Sigmoid colon (tissue), 4 donors: ENCODE measurements around the gene CSPG4.

Experiments used
- POLR2A ChIP-seq, 2 donors: fragments of 450-650 bp; IDR thresholded peaks; one replicate each; pipeline ENCODE4 v1.6.1; 2016; ENCODE audit warnings: antibody characterized with exemption in 2 of 2, mild to moderate bottlenecking in 2 of 2, moderate library complexity in 2 of 2
- POLR2AphosphoS5 ChIP-seq, 4 donors: sonication (generic); formaldehyde crosslinking; IDR thresholded peaks; one replicate each; pipeline ENCODE4 v1.6.1; 2017; ENCODE audit warnings: antibody characterized with exemption in 4 of 4
- TF ChIP-seq, protein P1 (sequence below), 4 experiments: fragments of 450-650 bp in 3 of 4; fragments of 200-600 bp in 1 of 4; IDR thresholded peaks; one replicate each; pipeline ENCODE4 v1.5.1; 2016 to 2019; ENCODE audit warnings: antibody characterized with exemption in 4 of 4, mild to moderate bottlenecking in 3 of 4, moderate library complexity in 2 of 4

DNA sequence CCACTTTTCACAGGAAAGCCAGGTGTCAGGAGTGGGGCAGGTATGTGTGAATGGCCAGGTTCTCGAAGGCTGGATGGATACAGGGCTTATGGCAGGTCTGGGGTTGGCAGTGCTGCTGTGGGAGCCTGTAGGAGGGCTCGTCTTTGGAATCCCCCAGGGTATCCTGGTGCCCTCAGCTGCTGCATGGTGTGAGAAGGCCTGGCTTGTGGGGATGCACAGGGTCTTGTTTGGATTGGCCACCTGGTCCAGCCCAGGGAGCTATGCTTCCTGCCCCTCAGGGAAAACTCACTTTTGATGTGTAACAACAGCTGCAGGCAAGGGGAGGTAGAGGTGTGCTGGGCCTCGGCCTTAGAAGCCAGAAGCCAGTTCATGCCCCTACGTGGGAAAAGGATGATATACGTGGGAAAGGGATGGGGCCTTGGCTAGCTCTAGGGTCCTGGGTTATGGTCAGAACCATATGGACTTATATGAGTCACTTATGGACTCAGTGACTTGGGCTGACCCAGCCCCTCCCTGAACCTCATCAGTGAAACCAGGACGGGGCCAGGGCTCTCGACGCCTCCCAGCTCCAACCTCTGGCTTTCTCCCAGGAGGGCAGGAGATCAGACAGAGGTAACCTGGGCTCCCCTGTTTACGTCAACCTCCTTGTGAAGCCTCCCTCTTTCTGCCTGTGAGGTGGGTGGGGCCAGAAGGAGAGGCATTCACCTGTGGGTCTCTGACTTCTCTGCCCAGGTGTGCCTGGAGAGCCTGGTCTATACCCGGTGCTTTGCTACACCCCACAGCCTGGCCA lies 37.8 kb upstream of the CSPG4 start:
- TF ChIP-seq, protein P1, sequence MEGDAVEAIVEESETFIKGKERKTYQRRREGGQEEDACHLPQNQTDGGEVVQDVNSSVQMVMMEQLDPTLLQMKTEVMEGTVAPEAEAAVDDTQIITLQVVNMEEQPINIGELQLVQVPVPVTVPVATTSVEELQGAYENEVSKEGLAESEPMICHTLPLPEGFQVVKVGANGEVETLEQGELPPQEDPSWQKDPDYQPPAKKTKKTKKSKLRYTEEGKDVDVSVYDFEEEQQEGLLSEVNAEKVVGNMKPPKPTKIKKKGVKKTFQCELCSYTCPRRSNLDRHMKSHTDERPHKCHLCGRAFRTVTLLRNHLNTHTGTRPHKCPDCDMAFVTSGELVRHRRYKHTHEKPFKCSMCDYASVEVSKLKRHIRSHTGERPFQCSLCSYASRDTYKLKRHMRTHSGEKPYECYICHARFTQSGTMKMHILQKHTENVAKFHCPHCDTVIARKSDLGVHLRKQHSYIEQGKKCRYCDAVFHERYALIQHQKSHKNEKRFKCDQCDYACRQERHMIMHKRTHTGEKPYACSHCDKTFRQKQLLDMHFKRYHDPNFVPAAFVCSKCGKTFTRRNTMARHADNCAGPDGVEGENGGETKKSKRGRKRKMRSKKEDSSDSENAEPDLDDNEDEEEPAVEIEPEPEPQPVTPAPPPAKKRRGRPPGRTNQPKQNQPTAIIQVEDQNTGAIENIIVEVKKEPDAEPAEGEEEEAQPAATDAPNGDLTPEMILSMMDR (IDR thresholded peaks at IDR 0.05): no peak
- TF ChIP-seq POLR2A (IDR thresholded peaks at IDR 0.05) (no peak), POLR2AphosphoS5 (IDR thresholded peaks at IDR 0.05) (no peak)
